Measurements from ENCODE around the gene ZNF10. TPM values are rescaled to one million over a fixed set of nuclear protein-coding genes. Genes with fewer than 3 reads are reported as not detected.

The ZNF10 gene
- total and polyA plus RNA-seq, 5 donors from 2014 or later: 4.8 to 24.2 (median 13.4) TPM

DNA sequence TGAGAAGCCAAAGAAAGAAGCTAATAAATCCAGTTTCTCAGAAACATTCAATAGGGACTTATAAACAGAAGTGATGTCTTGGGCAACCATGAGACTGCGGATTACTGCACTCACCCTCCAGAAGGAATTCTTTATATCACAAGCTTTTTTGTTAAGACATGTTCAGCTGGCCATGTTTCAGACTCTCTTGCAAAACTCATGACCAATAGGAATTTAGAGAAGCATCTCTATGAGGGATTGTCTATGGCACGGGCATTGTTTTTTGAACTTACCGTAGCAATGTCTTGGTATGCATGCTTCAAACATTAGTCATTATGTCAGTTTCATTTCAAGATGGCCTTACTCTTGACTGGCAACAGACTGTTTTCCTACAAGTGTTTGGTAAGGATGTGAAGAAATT lies 35.3 kb downstream of the ZNF10 start:
- Mint-ChIP-seq H3K4me3 (no peak overlapping the region), H3K9me3 (peaks cover 4 to 59% (median 28%) of the 10 kb centered on the region in 7 donors), H3K27me3 (no peaks in the 10 kb centered on the region), H3K4me1 (no peaks in the 10 kb centered on the region), H3K27ac (no peak overlapping the region), H3K36me3 (peaks cover 9% of the 10 kb centered on the region)
- no peaks in the 10 kb centered on the region for H3K4me1 ChIP-seq (ENCODE audit: control insufficient read depth, insufficient read depth, low read length, poor library complexity, severe bottlenecking)
- H3K4me3 ChIP-seq (ENCODE audit: low read depth, low read length): no peak overlapping the region
- ATAC-seq (ENCODE audit: low read depth in 2 of 2): no peak
- H3K27ac ChIP-seq (ENCODE audit: insufficient read depth, low read length, poor library complexity, severe bottlenecking): no peak overlapping the region
- H3K27me3 ChIP-seq (ENCODE audit: control insufficient read depth, insufficient read depth, low read length): no peaks in the 10 kb centered on the region
- DNase-seq: no peak
- no peaks in the 10 kb centered on the region for H3K36me3 ChIP-seq (ENCODE audit: control insufficient read depth, insufficient read depth, low read length)
- H3K9me3 ChIP-seq (ENCODE audit: control insufficient read depth in 2 of 2, low read length in 2 of 2): peaks cover 30 to 78% of the 10 kb centered on the region in 2 experiments

DNA sequence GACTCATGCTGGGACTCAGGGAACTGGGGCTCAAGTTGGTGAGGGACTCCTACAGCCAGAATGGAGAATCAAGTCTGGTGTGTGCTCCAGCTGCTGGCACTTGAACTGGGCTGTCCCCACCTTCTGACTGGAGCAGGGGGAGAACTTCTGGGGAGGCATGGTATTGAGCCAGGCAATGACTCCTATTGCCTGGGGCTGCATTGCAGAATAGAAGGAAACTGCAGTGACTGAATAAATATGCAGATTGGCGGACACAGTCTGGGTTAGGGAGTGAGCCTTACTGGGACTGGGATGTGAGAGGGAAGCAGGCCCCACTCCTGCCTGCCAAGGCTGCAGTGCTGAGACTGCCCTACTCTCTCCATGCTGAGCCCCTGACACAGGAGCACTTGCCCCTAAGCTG lies 42.1 kb downstream of the ZNF10 start:
- H3K9me3 ChIP-seq (ENCODE audit: control insufficient read depth in 2 of 2, low read length in 2 of 2): peaks cover 35 to 74% of the 10 kb centered on the region in 2 experiments
- Mint-ChIP-seq H3K27me3 (no peaks in the 10 kb centered on the region), H3K4me1 (no peaks in the 10 kb centered on the region), H3K4me3 (no peak overlapping the region), H3K9me3 (peaks cover 0 to 57% (median 21%) of the 10 kb centered on the region in 7 donors), H3K36me3 (no peaks in the 10 kb centered on the region), H3K27ac (no peak overlapping the region)
- no peak for DNase-seq
- no peaks in the 10 kb centered on the region for H3K36me3 ChIP-seq (ENCODE audit: control insufficient read depth, insufficient read depth, low read length)
- no peak overlapping the region for H3K4me3 ChIP-seq (ENCODE audit: low read depth, low read length)
- H3K4me1 ChIP-seq (ENCODE audit: control insufficient read depth, insufficient read depth, low read length, poor library complexity, severe bottlenecking): no peaks in the 10 kb centered on the region
- no peak overlapping the region for H3K27ac ChIP-seq (ENCODE audit: insufficient read depth, low read length, poor library complexity, severe bottlenecking)
- no peak for ATAC-seq (ENCODE audit: low read depth in 2 of 2)
- H3K27me3 ChIP-seq (ENCODE audit: control insufficient read depth, insufficient read depth, low read length): no peaks in the 10 kb centered on the region

DNA sequence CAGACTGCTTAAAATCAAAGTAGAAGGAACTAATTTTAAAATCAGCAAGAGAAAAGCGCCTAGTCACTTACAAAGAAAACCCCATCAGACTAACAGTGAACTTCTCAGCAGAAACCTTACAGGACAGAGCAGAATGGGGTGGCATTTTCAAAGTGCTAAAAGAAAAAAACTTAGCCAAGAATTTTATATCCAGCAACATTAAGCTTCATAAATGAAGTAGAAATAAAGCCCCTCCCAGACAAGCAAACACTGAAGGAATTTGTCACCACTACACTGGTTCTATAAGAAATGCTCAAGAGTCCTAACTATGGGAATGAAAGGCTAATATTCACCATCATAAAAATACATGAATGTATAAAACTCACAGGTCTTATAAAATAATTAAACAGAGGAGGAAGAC lies 44.5 kb downstream of the ZNF10 start:
- DNase-seq (no peak), ATAC-seq (ENCODE audit: low read depth in 2 of 2) (no peak)
- Histone ChIP-seq H3K4me3 (ENCODE audit: low read depth, low read length) (no peak overlapping the region), H3K27me3 (ENCODE audit: control insufficient read depth, insufficient read depth, low read length) (no peaks in the 10 kb centered on the region), H3K9me3 (ENCODE audit: control insufficient read depth in 2 of 2, low read length in 2 of 2) (peaks cover 32 to 64% of the 10 kb centered on the region in 2 experiments), H3K4me1 (ENCODE audit: control insufficient read depth, insufficient read depth, low read length, poor library complexity, severe bottlenecking) (no peaks in the 10 kb centered on the region), H3K36me3 (ENCODE audit: control insufficient read depth, insufficient read depth, low read length) (no peaks in the 10 kb centered on the region), H3K27ac (ENCODE audit: insufficient read depth, low read length, poor library complexity, severe bottlenecking) (no peak overlapping the region)
- Mint-ChIP-seq H3K4me3 (no peak overlapping the region), H3K9me3 (peaks cover 0 to 63% (median 21%) of the 10 kb centered on the region in 7 donors), H3K27me3 (no peaks in the 10 kb centered on the region), H3K27ac (no peak overlapping the region), H3K36me3 (peaks cover 8% of the 10 kb centered on the region), H3K4me1 (no peaks in the 10 kb centered on the region)

- H3K36me3 Mint-ChIP-seq: peaks cover 34% of the 10 kb centered on the region
- H3K4me3 ChIP-seq (ENCODE audit: low read depth, low read length): peak overlapping the region; percentile 89
- DNase-seq: no peak
Observed at GRCh38 chr12:133180669-133181068, 50.2 kb downstream of the ZNF10 start.

GRCh38 chr12:133181238-133181959 lies 51.0 kb downstream of the ZNF10 start, which contains the start of gene ZNF268:
Gene ZNF268, plus strand, starts transcription at chr12:133181495. Its CDS starts 503 bp downstream, at chr12:133181998.
- Histone ChIP-seq H3K36me3 (ENCODE audit: control insufficient read depth, insufficient read depth, low read length) (peaks cover 37% of the 10 kb centered on the region), H3K4me3 (ENCODE audit: low read depth, low read length) (peak within 1 kb of the TSS; percentile 89), H3K4me1 (ENCODE audit: control insufficient read depth, insufficient read depth, low read length, poor library complexity, severe bottlenecking) (peaks cover 8% of the 10 kb centered on the region), H3K27me3 (ENCODE audit: control insufficient read depth, insufficient read depth, low read length) (no peaks in the 10 kb centered on the region), H3K9me3 (ENCODE audit: control insufficient read depth in 2 of 2, low read length in 2 of 2) (peaks cover 38 to 60% of the 10 kb centered on the region in 2 experiments), H3K27ac (ENCODE audit: insufficient read depth, low read length, poor library complexity, severe bottlenecking) (peak within 1 kb of the TSS; percentile 76)
- H3K27me3 Mint-ChIP-seq: no peaks in the 10 kb centered on the region
- ATAC-seq (ENCODE audit: low read depth in 2 of 2) (peak; percentile 86 to 88), DNase-seq (peak; percentile 67 to 93 (median 85))
- peak within 1 kb of the TSS; percentile 94 to 99 (median 96) for H3K4me3 Mint-ChIP-seq
- H3K27ac Mint-ChIP-seq: peak within 1 kb of the TSS; percentile 91 to 97 (median 93)
- peaks cover 5 to 73% (median 34%) of the 10 kb centered on the region in 7 donors for H3K9me3 Mint-ChIP-seq
- H3K4me1 Mint-ChIP-seq: peaks cover 0 to 33% (median 18%) of the 10 kb centered on the region in 4 donors
- H3K36me3 Mint-ChIP-seq: peaks cover 39% of the 10 kb centered on the region

More at GRCh38 chr12:133180669-133181068, 50.2 kb downstream of the ZNF10 start:
- H3K27me3 ChIP-seq (ENCODE audit: control insufficient read depth, insufficient read depth, low read length): no peaks in the 10 kb centered on the region
- Mint-ChIP-seq H3K27ac (peak overlapping the region in 1 of 3 donors; percentile 91), H3K4me1 (peaks cover 0 to 31% (median 18%) of the 10 kb centered on the region in 4 donors), H3K27me3 (no peaks in the 10 kb centered on the region), H3K9me3 (peaks cover 3 to 73% (median 35%) of the 10 kb centered on the region in 7 donors), H3K4me3 (peak overlapping the region in 2 of 4 donors; percentile 50 to 69)
- H3K36me3 ChIP-seq (ENCODE audit: control insufficient read depth, insufficient read depth, low read length): peaks cover 30% of the 10 kb centered on the region
- no peak for ATAC-seq (ENCODE audit: low read depth in 2 of 2)
- H3K9me3 ChIP-seq (ENCODE audit: control insufficient read depth in 2 of 2, low read length in 2 of 2): peaks cover 38 to 53% of the 10 kb centered on the region in 2 experiments
- peaks cover 8% of the 10 kb centered on the region for H3K4me1 ChIP-seq (ENCODE audit: control insufficient read depth, insufficient read depth, low read length, poor library complexity, severe bottlenecking)
- H3K27ac ChIP-seq (ENCODE audit: insufficient read depth, low read length, poor library complexity, severe bottlenecking): no peak overlapping the region

- H3K9me3 ChIP-seq (ENCODE audit: control insufficient read depth in 2 of 2, low read length in 2 of 2): peaks cover 85 to 100% of the 10 kb centered on the region in 2 experiments
- H3K4me3 Mint-ChIP-seq: no peak overlapping the region
- H3K27ac ChIP-seq (ENCODE audit: insufficient read depth, low read length, poor library complexity, severe bottlenecking): no peak overlapping the region
- H3K36me3 Mint-ChIP-seq: peaks cover 98% of the 10 kb centered on the region
- H3K9me3 Mint-ChIP-seq: peaks cover 8 to 94% (median 48%) of the 10 kb centered on the region in 7 donors
- ATAC-seq (ENCODE audit: low read depth in 2 of 2): no peak
- no peaks in the 10 kb centered on the region for H3K4me1 ChIP-seq (ENCODE audit: control insufficient read depth, insufficient read depth, low read length, poor library complexity, severe bottlenecking)
- no peaks in the 10 kb centered on the region for H3K27me3 ChIP-seq (ENCODE audit: control insufficient read depth, insufficient read depth, low read length)
- no peaks in the 10 kb centered on the region for H3K27me3 Mint-ChIP-seq
- DNase-seq: no peak
- H3K4me1 Mint-ChIP-seq: peaks cover 0 to 6% (median 5%) of the 10 kb centered on the region in 4 donors
- no peak overlapping the region for H3K4me3 ChIP-seq (ENCODE audit: low read depth, low read length)
- peaks cover 99% of the 10 kb centered on the region for H3K36me3 ChIP-seq (ENCODE audit: control insufficient read depth, insufficient read depth, low read length)
- no peak overlapping the region for H3K27ac Mint-ChIP-seq
Observed at GRCh38 chr12:133190176-133190575, 59.7 kb downstream of the ZNF10 start.

GRCh38 chr12:133192847-133193246 lies 62.4 kb downstream of the ZNF10 start:
- H3K4me1 Mint-ChIP-seq: peaks cover 0 to 4% (median under 1%) of the 10 kb centered on the region in 4 donors
- Histone ChIP-seq H3K27ac (ENCODE audit: insufficient read depth, low read length, poor library complexity, severe bottlenecking) (no peak overlapping the region), H3K4me3 (ENCODE audit: low read depth, low read length) (no peak overlapping the region), H3K4me1 (ENCODE audit: control insufficient read depth, insufficient read depth, low read length, poor library complexity, severe bottlenecking) (no peaks in the 10 kb centered on the region), H3K9me3 (ENCODE audit: control insufficient read depth in 2 of 2, low read length in 2 of 2) (peaks cover 71 to 87% of the 10 kb centered on the region in 2 experiments), H3K36me3 (ENCODE audit: control insufficient read depth, insufficient read depth, low read length) (peaks cover 87% of the 10 kb centered on the region), H3K27me3 (ENCODE audit: control insufficient read depth, insufficient read depth, low read length) (no peaks in the 10 kb centered on the region)
- DNase-seq: no peak
- ATAC-seq (ENCODE audit: low read depth in 2 of 2): no peak
- H3K27ac Mint-ChIP-seq: no peak overlapping the region
- peaks cover 5 to 82% (median 45%) of the 10 kb centered on the region in 7 donors for H3K9me3 Mint-ChIP-seq
- H3K4me3 Mint-ChIP-seq: no peak overlapping the region
- peaks cover 84% of the 10 kb centered on the region for H3K36me3 Mint-ChIP-seq
- no peaks in the 10 kb centered on the region for H3K27me3 Mint-ChIP-seq

Data from CD4-positive, CD25-positive, alpha-beta regulatory T cell (primary cell).